ENCODE measurements around the gene OR10H1.

DNA sequence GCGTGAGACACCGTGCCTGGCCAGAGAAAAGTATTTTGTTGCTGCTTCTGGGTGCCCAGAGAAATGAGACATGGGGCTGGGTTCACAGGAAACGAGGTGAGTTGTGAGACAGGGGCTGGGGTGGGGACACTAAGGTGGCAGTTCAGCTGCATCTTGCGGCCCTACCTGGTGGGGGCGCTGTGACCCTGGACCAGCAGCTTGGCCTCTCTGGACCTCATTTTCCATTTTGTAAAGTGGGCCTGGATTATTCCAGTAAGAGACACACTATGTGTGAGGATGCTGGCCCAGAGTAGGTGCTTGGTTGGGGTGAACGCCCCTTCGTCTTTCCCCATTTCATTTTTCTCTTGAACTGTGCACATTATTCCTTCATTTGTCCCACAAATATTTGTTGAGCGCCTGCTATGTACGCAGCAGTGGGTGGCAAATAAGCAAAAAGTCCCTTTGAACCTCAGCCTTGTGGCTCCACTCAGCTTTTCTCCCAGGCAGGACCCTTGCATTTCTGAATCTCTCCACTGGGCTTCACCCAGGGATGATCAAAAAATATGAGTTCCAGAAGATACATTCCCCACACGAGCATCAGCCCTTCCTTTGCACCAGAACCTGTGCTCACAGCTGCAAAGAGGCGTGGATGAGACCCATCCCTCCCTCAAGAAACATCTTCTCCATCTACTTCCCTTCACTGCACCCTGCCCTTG, 26.6 kb upstream of the OR10H1 start:
- TF ChIP-seq POLR2A (IDR thresholded peaks at IDR 0.05) (no peak), POLR2AphosphoS5 (IDR thresholded peaks at IDR 0.05; ENCODE audit: insufficient read depth in 1 of 2, low read depth in 1 of 2) (no peak)
- TF ChIP-seq, protein P1, sequence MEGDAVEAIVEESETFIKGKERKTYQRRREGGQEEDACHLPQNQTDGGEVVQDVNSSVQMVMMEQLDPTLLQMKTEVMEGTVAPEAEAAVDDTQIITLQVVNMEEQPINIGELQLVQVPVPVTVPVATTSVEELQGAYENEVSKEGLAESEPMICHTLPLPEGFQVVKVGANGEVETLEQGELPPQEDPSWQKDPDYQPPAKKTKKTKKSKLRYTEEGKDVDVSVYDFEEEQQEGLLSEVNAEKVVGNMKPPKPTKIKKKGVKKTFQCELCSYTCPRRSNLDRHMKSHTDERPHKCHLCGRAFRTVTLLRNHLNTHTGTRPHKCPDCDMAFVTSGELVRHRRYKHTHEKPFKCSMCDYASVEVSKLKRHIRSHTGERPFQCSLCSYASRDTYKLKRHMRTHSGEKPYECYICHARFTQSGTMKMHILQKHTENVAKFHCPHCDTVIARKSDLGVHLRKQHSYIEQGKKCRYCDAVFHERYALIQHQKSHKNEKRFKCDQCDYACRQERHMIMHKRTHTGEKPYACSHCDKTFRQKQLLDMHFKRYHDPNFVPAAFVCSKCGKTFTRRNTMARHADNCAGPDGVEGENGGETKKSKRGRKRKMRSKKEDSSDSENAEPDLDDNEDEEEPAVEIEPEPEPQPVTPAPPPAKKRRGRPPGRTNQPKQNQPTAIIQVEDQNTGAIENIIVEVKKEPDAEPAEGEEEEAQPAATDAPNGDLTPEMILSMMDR (IDR thresholded peaks at IDR 0.05) = no peak

All from vagina (tissue), 2 donors.